Gastrocnemius medialis (tissue), 4 donors: ENCODE data around the gene SELENOI. TPM values are rescaled to one million over a fixed set of nuclear protein-coding genes. Genes with fewer than 3 reads are reported as not detected.

ENCODE experiments used
- ATAC-seq, 2 donors: fragments of 150-250 bp; one replicate each; pipeline ENCODE4 v1.9.1; 2016
- DNase-seq, 2 donors: peaks; one replicate each; pipeline ENCODE4 v3.0.0-alpha.2; 2019
- H3K27ac ChIP-seq, 4 donors: fragments of 200-600 bp; sonication (generic); 1 replicate in 1 of 4; 2 replicates in 3 of 4; pipeline ENCODE4 v1.5.1; 2016 to 2018; ENCODE audit warnings: mild to moderate bottlenecking in 2 of 4, moderate library complexity in 1 of 4
- H3K27me3 ChIP-seq, 3 donors: fragments of 200-600 bp; sonication (generic) in 2 of 3; 1 replicate in 1 of 3; 2 replicates in 2 of 3; pipeline versions ENCODE4 v1.5.1 to v1.6.0; 2016 to 2019; ENCODE audit warnings: mild to moderate bottlenecking in 1 of 3, moderate library complexity in 1 of 3
- H3K36me3 ChIP-seq, 2 donors: fragments of 200-600 bp; sonication (generic) in 1 of 2; one replicate each; pipeline ENCODE4 v1.5.1; 2017 to 2018
- H3K4me1 ChIP-seq, 2 donors: fragments of 200-600 bp; sonication (generic) in 1 of 2; one replicate each; pipeline ENCODE4 v1.5.1; 2016 to 2017; ENCODE audit warnings: mild to moderate bottlenecking in 2 of 2
- H3K4me3 ChIP-seq, 4 donors: fragments of 200-600 bp; sonication (generic) in 3 of 4; 1 replicate in 1 of 4; 2 replicates in 3 of 4; pipeline ENCODE4 v1.5.1; 2016 to 2019; ENCODE audit warnings: mild to moderate bottlenecking in 2 of 4
- H3K9me3 ChIP-seq, 3 donors: fragments of 200-600 bp; sonication (generic) in 2 of 3; 1 replicate in 1 of 3; 2 replicates in 2 of 3; pipeline ENCODE4 v1.5.1; 2016 to 2019
- CTCF ChIP-seq, 5 experiments: fragments of 450-650 bp in 3 of 5; fragments of 200-600 bp in 2 of 5; sonication (generic) in 2 of 5; IDR thresholded peaks in 4 of 5; conservative IDR thresholded peaks in 1 of 5; 1 replicate in 4 of 5; 2 replicates in 1 of 5; pipeline ENCODE4 v1.5.1; 2016 to 2019; ENCODE audit warnings: antibody characterized with exemption in 5 of 5, mild to moderate bottlenecking in 3 of 5, moderate library complexity in 3 of 5
- POLR2A ChIP-seq, 2 donors: fragments of 450-650 bp; IDR thresholded peaks; one replicate each; pipeline ENCODE4 v1.6.1; 2017; ENCODE audit warnings: antibody characterized with exemption in 2 of 2, mild to moderate bottlenecking in 2 of 2, moderate library complexity in 2 of 2
- in situ Hi-C, 4 donors: fragments of 200-750 bp; cut with MboI; loops; one replicate each; pipeline versions ENCODE4 v1.15.0 to v1.8.0; 2017; ENCODE audit warnings: low sequenced_read_pairs in 4 of 4
- intact Hi-C: fragments of 100-400 bp; cut with DNase I; formaldehyde crosslinking; loops from one replicate; pipeline ENCODE4 v1.15.1; 2023; ENCODE audit warnings: low total_unique reads
- total RNA-seq, 4 donors: library from RNA; depleted of rRNA; stranded (reverse); fragments of >200 nt; gene quantifications; one replicate each; pipeline versions ENCODE4 v1.1.0 to v1.2.3, GENCODE V29; 2016

The SELENOI gene
- total RNA-seq, 4 donors from 2014 or later: 8.5 to 30.6 (median 17.0) TPM

- Histone ChIP-seq H3K9me3 (no peaks in the 10 kb centered on the region), H3K4me3 (no peak overlapping the region), H3K27ac (no peak overlapping the region), H3K4me1 (no peaks in the 10 kb centered on the region), H3K36me3 (no peaks in the 10 kb centered on the region), H3K27me3 (no peaks in the 10 kb centered on the region)
- no peak for ATAC-seq
- intact Hi-C loops (loop anchor here (10.0 kb wide), 1 partner anchor 252 kb away; no protein-coding TSS in a partner anchor), in situ Hi-C loops (loop anchor here (10.0 to 25.0 kb wide), 4 partner anchors 102 to 374 kb away; partner anchors contain the start of gene KIF3C (in 1 of the 4))
- no peak for DNase-seq
- no peak for TF ChIP-seq POLR2A (IDR thresholded peaks at IDR 0.05)
- TF ChIP-seq CTCF (IDR thresholded peaks at IDR 0.05 in 4 of 5, conservative IDR thresholded peaks at IDR 0.05 in 1 of 5): no peak
Observed at GRCh38 chr2:26336719-26337118, 9.2 kb upstream of the SELENOI start.

GRCh38 chr2:26337298-26337697, 8.6 kb upstream of the SELENOI start:
- no peak overlapping the region for H3K4me3 ChIP-seq
- no peak overlapping the region for H3K27ac ChIP-seq
- in situ Hi-C loops (loop anchor here (10.0 to 25.0 kb wide), 4 partner anchors 102 to 375 kb away; partner anchors contain the start of gene KIF3C (in 1 of the 4)), intact Hi-C loops (loop anchor here (10.0 kb wide), 1 partner anchor 252 kb away; no protein-coding TSS in a partner anchor)
- DNase-seq (no peak), ATAC-seq (no peak)
- TF ChIP-seq POLR2A (IDR thresholded peaks at IDR 0.05) (no peak), CTCF (IDR thresholded peaks at IDR 0.05 in 4 of 5, conservative IDR thresholded peaks at IDR 0.05 in 1 of 5) (no peak)
- no peaks in the 10 kb centered on the region for H3K27me3 ChIP-seq
- no peaks in the 10 kb centered on the region for H3K36me3 ChIP-seq
- H3K4me1 ChIP-seq: no peaks in the 10 kb centered on the region
- H3K9me3 ChIP-seq: no peaks in the 10 kb centered on the region

- H3K9me3 ChIP-seq: no peaks in the 10 kb centered on the region
- no peak overlapping the region for H3K27ac ChIP-seq
- H3K4me3 ChIP-seq: no peak overlapping the region
- H3K36me3 ChIP-seq: no peaks in the 10 kb centered on the region
- peaks cover 9 to 10% of the 10 kb centered on the region in 2 donors for H3K4me1 ChIP-seq
- in situ Hi-C loops: loop anchor here (25.0 kb wide), 2 partner anchors 354 to 379 kb away; partner anchors contain the start of gene KIF3C (in 1 of the 4)
- ATAC-seq (no peak), DNase-seq (no peak)
- H3K27me3 ChIP-seq: no peaks in the 10 kb centered on the region
- TF ChIP-seq CTCF (IDR thresholded peaks at IDR 0.05 in 4 of 5, conservative IDR thresholded peaks at IDR 0.05 in 1 of 5): no peak
- TF ChIP-seq POLR2A (IDR thresholded peaks at IDR 0.05): no peak
- intact Hi-C loops: loop anchor here (10.0 kb wide), 3 partner anchors 424 to 634 kb away; partner anchors contain the start of genes ASXL2, MAPRE3 and SLC35F6
Observed at GRCh38 chr2:26340831-26341230, 5.1 kb upstream of the SELENOI start.

- Histone ChIP-seq H3K36me3 (no peaks in the 10 kb centered on the region), H3K27ac (peak overlapping the region; percentile 90 to 95 (median 91)), H3K4me3 (peak overlapping the region; percentile 87 to 95 (median 90)), H3K4me1 (peaks cover 26 to 27% of the 10 kb centered on the region in 2 donors), H3K27me3 (no peaks in the 10 kb centered on the region), H3K9me3 (no peaks in the 10 kb centered on the region)
- in situ Hi-C loops (loop anchor here (25.0 kb wide), 2 partner anchors 357 to 382 kb away; partner anchors contain the start of gene KIF3C (in 1 of the 4)), intact Hi-C loops (loop anchor here (5.0 to 10.0 kb wide), 4 partner anchors 107 to 630 kb away; partner anchors contain the start of genes ASXL2, MAPRE3 and SLC35F6)
- no peak for ATAC-seq
- no peak for DNase-seq
- TF ChIP-seq CTCF (IDR thresholded peaks at IDR 0.05 in 4 of 5, conservative IDR thresholded peaks at IDR 0.05 in 1 of 5): no peak
- no peak for TF ChIP-seq POLR2A (IDR thresholded peaks at IDR 0.05)
Observed at GRCh38 chr2:26344581-26345282, 1.2 kb upstream of the SELENOI start.
